Ovary (tissue), 3 donors: ENCODE results near the gene WNT6.

Experiments used
- EP300 ChIP-seq: sonication (generic); formaldehyde crosslinking; IDR thresholded peaks from one replicate; pipeline ENCODE4 v1.6.1; 2017; ENCODE audit warnings: antibody characterized with exemption
- POLR2A ChIP-seq: fragments of 450-650 bp; IDR thresholded peaks from one replicate; pipeline ENCODE4 v1.6.1; 2017; ENCODE audit warnings: antibody characterized with exemption, mild to moderate bottlenecking, moderate library complexity
- TF ChIP-seq, protein P1 (sequence below), 3 donors: fragments of 450-650 bp in 2 of 3; fragments of 200-600 bp in 1 of 3; IDR thresholded peaks; one replicate each; pipeline versions ENCODE4 v1.5.1 to v1.8.0; 2016 to 2022; ENCODE audit warnings: antibody characterized with exemption in 3 of 3, mild to moderate bottlenecking in 1 of 3
- donor health status: DM: no; HTN: no; CAD: no.

DNA sequence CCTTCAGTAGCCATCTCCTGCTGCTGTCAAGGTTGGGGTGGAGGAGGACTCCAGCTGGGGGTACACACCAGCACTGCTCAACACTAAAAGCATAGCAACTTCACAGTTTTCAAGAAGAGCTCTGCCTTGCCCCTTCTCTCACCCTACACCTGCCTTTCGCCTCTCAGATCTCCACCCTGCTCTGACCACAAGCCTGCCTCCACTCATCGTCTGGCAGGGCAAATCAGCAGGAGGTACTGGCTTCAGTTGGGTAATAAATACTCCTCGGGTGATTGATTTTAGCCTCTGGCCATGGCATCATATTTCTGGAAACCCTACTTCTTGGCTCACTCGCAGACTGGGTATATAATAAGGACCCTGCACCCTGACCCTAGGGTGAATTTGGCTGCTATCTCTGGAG is 24.9 kb upstream of the WNT6 start:
- TF ChIP-seq, protein P1, sequence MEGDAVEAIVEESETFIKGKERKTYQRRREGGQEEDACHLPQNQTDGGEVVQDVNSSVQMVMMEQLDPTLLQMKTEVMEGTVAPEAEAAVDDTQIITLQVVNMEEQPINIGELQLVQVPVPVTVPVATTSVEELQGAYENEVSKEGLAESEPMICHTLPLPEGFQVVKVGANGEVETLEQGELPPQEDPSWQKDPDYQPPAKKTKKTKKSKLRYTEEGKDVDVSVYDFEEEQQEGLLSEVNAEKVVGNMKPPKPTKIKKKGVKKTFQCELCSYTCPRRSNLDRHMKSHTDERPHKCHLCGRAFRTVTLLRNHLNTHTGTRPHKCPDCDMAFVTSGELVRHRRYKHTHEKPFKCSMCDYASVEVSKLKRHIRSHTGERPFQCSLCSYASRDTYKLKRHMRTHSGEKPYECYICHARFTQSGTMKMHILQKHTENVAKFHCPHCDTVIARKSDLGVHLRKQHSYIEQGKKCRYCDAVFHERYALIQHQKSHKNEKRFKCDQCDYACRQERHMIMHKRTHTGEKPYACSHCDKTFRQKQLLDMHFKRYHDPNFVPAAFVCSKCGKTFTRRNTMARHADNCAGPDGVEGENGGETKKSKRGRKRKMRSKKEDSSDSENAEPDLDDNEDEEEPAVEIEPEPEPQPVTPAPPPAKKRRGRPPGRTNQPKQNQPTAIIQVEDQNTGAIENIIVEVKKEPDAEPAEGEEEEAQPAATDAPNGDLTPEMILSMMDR (IDR thresholded peaks at IDR 0.05), result no peak
- TF ChIP-seq EP300, result no peak
- no peak for TF ChIP-seq POLR2A
